IPS-18c (cell line): ENCODE results near the gene DYNLT1.
"Not testable (repeated sequence)": the region's sequence is repeated elsewhere in the genome, so short reads cannot be mapped to it uniquely, and the experiment has no call there.

Experiments used
- H3K4me3 ChIP-seq: 2 replicates; pipeline ENCODE4 v1.7.0; 2013; ENCODE audit warnings: low read depth, mild to moderate bottlenecking, low read length, moderate library complexity; ENCODE audit not compliant: insufficient read depth
- H3K9me3 ChIP-seq: one replicate; pipeline ENCODE4 v1.6.1; 2013; ENCODE audit warnings: mild to moderate bottlenecking, low read length, moderate library complexity; ENCODE audit not compliant: control insufficient read depth, insufficient read depth

The DYNLT1 gene

DNA sequence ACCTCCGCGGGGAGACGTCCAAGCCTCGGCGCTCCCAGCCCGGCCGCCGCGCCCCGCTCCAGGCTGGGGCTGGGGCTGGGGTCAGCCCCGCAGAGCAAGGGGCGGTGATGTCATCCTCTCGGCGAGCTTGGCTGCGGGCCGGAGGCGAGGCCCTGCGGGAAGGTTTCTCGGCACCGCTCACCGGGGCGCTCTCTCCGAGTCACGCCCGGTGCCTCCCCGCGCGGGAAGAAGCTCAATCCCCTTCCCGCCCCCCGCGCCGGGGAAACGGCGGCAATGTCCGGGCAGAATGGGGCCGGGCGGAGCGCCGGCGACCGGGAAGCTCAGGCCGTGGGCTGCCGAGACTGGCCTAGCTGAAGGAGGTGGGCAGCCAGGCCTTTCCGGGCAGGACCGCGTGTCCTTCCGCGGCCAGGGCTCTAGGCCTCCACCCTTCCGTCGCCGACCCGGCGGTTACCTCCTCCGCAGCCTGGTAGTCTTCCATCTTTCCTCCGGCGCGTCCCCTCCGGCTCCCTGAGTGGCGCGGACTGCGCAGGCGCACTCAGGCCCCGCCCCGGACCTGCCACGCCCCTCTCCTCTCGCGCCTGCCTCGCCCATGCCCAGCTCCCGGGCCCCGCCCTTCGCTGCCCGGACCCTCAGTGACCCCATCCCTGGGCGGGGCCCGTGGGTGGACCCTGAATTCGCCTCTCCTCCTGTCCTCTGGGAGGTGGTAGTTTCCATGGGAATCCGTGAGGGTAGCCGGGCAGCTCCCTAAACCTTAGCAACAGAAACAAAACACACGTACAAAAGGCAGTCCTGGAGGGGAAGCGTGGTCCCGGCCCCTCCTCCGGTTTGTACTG lies at the start of gene DYNLT1:
Gene DYNLT1 (minus strand): TSS at position 513 of the 833 bp plus-strand sequence. CDS start 35 bp downstream, at position 478.
- Histone ChIP-seq H3K9me3 (no peaks in the 10 kb centered on the region), H3K4me3 (peak within 1 kb of the TSS; percentile 95)

DNA sequence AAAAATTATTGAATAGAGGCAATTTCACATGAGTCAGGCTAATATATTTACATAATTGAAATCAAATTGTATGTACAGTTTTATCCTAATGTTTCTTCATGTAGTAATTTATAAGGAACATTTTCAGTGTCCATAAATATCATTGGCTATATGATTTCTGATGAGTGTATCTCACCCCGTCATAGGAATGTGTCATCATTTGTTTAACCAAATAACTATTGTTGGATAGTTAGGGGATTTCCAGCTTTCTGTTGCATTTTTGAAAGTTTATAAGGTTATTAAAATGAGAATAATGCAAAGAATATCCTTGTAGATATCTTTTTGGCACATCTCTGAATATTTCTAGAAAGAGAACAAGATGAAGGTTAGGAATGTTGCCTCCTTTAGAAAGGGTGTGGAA lies 44.3 kb upstream of the DYNLT1 start:
- no peaks in the 10 kb centered on the region for H3K9me3 ChIP-seq
- no peak overlapping the region for H3K4me3 ChIP-seq

DNA sequence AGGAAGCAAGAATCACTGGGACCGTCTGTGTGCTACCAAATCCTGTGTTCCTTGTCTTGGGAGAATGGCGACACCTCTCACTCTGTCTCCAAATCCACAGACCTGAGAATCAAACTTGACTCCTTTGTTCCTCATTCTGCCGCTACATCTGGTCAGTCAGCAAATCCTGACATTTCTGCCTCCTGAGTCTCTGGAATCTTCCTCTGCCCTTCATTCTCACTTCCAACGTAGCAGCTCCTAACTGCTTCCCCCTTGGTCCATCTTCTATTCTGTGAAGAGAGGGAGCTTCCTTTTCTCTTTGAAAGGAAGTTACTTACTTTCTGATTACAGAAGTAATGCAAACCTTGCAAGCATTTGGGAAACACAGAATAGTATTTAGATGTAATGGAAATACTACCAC lies 43.0 kb upstream of the DYNLT1 start:
- Histone ChIP-seq H3K9me3 (no peaks in the 10 kb centered on the region), H3K4me3 (no peak overlapping the region)

DNA sequence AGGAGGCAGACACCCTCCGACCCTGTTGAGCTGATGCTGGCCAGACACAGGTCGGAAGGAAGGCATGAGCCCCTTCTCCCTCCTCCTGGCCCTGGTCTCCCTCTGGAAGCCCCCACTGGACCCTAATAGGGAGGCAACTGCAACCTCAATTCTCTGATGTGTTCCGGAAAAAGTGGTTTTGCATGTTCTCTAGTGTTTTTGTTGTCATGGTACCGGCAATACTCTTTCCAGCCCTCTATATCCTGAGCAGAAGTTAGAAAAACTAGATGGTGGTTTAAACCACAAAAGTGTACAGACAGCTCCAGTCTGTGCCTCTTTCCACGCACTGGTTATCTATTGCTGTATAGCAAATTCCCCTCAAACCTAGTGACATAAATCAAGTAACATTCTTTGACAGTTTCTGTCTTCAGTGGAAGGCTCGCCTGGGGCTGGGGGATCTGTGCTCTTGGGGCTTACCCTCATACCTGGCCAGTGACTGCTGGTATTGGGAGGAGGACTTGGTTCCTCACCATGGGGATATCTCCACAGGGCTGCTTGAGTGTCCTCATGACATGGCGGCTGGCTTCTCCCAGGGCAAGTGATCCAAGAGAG lies 42.3 kb upstream of the DYNLT1 start:
- Histone ChIP-seq H3K9me3 (no peaks in the 10 kb centered on the region), H3K4me3 (no peak overlapping the region)

DNA sequence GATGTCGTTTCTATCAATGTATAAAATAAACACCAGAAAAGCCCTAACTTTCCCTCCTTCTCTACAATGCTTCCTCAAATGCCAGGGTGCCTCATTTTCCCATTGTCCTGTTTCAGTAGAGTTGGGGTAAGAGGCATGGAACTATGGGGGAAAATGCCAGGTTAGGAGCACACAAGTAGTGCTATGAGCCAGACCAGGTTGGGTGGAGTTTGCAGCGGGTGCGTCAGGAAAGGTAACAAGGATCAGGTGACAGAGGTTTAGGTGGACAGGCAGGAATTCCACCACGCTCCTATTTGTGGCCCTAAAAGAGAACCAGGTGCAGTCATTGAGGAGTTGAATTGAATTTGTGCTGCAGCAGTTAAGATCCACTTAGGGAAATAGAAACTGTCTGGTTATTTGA lies 41.8 kb upstream of the DYNLT1 start:
- Histone ChIP-seq H3K4me3 (no peak overlapping the region), H3K9me3 (no peaks in the 10 kb centered on the region)

GRCh38 chr6:158684745-158685324 lies 40.3 kb upstream of the DYNLT1 start:
- no peak overlapping the region for H3K4me3 ChIP-seq

DNA sequence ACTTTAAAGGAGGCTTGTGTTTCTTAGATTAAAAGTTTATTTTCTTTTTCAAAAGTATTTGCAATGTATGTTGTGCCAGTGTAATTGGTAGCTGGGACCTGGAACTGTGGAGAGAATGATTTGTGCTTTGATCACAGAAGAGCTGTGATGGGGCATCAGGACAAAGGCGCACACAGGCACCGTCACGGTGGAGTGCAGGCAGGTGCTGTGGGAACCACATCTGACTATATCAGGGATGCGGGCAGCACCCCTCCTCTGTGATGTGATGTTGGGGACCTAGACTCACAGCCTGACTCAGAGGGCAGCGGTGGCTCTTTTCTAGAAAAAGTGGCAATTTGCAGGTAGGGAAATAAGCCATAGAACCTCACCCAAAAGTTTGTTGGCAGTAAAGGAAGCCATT lies 39.8 kb upstream of the DYNLT1 start:
- H3K4me3 ChIP-seq: no peak overlapping the region
- no peaks in the 10 kb centered on the region for H3K9me3 ChIP-seq

More at GRCh38 chr6:158684745-158685324, 40.3 kb upstream of the DYNLT1 start:
- no peaks in the 10 kb centered on the region for H3K9me3 ChIP-seq

DNA sequence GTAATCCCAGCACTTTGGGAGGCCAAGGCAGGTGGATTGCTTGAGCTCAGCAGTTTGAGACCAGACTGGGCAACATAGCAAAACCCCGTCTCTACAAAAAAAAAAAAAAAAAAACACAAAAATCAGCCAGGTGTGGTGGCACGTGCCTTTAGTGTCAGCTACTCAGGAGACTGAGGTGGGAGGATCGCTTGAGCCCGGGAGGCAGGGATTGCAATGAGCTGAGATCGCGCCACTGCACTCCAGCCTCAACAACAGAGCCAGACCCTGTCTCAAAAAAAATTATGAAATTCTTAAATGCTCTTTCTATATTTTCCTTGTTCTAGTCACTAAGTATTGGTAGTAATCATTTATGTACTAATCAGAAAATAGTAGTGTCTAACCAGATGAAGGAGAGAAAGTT lies 35.9 kb upstream of the DYNLT1 start:
- Histone ChIP-seq H3K4me3 (no peak overlapping the region), H3K9me3 (no peaks in the 10 kb centered on the region)

GRCh38 chr6:158680015-158680414 lies 35.5 kb upstream of the DYNLT1 start:
- Histone ChIP-seq H3K9me3 (no peaks in the 10 kb centered on the region), H3K4me3 (no peak overlapping the region)

- no peaks in the 10 kb centered on the region for H3K9me3 ChIP-seq
- H3K4me3 ChIP-seq: no peak overlapping the region
Measured at GRCh38 chr6:158677906-158678578, 33.5 kb upstream of the DYNLT1 start.

DNA sequence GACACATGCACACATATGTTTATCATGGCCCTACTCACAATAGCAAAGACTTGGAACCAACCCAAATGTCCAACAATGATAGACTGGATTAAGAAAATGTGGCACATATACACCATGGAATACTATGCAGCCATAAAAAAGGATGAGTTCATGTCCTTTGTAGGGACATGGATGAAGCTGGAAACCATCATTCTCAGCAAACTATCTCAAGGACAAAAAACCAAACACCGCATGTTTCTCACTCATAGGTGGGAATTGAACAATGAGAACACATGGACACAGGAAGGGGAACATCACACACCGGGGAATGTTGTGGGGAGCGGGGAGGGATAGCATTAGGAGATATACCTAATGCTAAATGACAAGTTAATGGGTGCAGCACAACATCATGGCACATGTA lies 32.6 kb upstream of the DYNLT1 start:
- H3K4me3 ChIP-seq, H3K9me3 ChIP-seq: not testable (repeated sequence)

DNA sequence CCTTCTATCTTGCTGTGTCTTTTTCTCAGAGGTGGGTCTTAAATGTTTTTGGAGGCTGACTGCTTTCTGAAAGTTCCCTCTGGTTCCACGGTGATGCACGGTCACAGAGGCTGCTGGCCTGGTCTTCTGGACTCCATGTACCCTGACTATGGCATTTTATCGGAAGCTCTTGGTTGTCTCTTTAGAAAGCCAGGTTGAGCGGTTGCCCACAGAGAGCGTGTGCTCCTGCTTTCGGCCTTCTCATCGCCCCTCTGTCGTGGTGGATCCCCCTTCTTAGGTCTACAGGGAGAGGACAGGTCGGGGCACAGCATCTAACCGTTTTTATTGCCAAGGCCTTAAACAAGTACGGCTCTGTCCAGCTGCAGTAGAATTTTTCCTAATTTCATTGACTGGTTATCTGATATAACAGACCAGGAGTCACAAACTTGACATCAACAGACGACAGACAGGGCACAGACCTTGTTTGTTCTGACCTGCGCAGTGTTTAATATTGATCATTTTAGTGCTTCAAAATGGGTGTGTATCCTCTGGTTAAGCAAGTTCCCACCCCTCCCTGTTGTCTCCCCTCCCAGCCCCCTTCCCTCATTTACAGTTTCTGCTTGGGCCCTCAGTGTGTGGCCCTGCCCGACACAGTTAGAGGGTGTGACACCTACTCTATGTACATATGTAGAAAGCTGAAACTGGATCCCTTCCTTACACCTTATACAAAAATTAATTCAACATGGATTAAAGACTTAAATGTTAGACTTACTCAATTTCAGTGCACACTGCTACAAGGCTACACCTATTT lies 30.0 kb upstream of the DYNLT1 start:
- H3K9me3 ChIP-seq: no peaks in the 10 kb centered on the region
- H3K4me3 ChIP-seq: no peak overlapping the region

GRCh38 chr6:158672726-158673125 lies 28.2 kb upstream of the DYNLT1 start:
- Histone ChIP-seq H3K4me3 (no peak overlapping the region), H3K9me3 (no peaks in the 10 kb centered on the region)

GRCh38 chr6:158672119-158672518 lies 27.6 kb upstream of the DYNLT1 start:
- H3K4me3 ChIP-seq, H3K9me3 ChIP-seq: not testable (repeated sequence)

DNA sequence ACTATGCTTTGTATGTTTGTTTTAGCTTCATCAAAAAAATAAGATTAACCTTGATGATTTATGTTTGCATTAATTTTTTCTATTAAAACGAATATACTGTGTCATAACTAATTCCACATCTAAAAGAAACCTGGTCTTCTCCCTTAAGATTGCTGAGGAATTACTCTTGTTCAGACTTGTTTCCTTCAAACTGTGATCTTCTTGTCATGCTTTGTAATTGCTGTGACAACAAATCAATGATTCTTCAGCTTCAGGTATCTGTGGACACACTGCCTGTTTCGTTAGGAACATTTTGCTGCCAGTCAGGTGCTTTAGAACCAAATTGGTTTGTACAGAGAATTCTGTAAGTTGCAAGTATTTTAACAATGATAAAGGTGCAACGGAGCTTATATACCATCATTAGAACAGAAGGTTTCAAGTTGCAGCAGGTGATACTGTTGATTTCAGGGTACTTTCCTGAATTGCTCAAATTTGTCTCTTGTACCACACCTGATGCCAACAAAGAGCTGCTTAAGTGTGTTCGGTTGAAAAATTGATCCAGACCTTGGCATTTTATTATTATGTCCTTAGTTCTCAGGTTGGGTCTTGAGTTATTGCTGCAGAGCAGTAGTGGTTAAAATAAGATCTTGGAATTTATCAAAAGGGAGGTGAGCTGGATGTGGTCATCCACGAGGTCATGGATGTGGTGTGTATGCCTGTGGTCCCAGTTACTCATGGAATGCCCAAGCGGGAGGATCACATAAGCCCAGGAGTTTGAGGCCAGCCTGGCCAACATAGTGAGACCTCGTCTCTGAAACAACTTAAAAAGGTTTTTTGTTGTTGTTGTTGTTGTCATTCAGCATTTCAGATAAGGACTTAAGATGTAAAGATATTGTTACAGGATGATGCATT lies 24.8 kb upstream of the DYNLT1 start:
- H3K4me3 ChIP-seq: no peak overlapping the region
- no peaks in the 10 kb centered on the region for H3K9me3 ChIP-seq

- no peak overlapping the region for H3K4me3 ChIP-seq
Measured at GRCh38 chr6:158668707-158669103, 24.2 kb upstream of the DYNLT1 start.

More at GRCh38 chr6:158668707-158669103, 24.2 kb upstream of the DYNLT1 start:
- H3K9me3 ChIP-seq: no peaks in the 10 kb centered on the region
